Rectal smooth muscle tissue (tissue), 1 donor: ENCODE data around the gene RHOBTB1.

Experiments
- H3K27ac ChIP-seq: one replicate; pipeline ENCODE4 v1.7.0; 2013; ENCODE audit warnings: low read depth, low read length, inconsistent platforms
- H3K27me3 ChIP-seq: one replicate; pipeline ENCODE4 v1.7.0; 2013; ENCODE audit warnings: low read length; ENCODE audit not compliant: control insufficient read depth, insufficient read depth
- H3K36me3 ChIP-seq: one replicate; pipeline ENCODE4 v1.7.0; 2013; ENCODE audit warnings: low read length; ENCODE audit not compliant: control insufficient read depth, insufficient read depth
- H3K4me1 ChIP-seq: one replicate; pipeline ENCODE4 v1.7.0; 2013; ENCODE audit warnings: low read length; ENCODE audit not compliant: control insufficient read depth, insufficient read depth
- H3K4me3 ChIP-seq: one replicate; pipeline ENCODE4 v1.7.0; 2013; ENCODE audit warnings: low read length
- H3K9ac ChIP-seq: one replicate; pipeline ENCODE4 v1.7.0; 2013; ENCODE audit warnings: low read length

RHOBTB1 gene

DNA sequence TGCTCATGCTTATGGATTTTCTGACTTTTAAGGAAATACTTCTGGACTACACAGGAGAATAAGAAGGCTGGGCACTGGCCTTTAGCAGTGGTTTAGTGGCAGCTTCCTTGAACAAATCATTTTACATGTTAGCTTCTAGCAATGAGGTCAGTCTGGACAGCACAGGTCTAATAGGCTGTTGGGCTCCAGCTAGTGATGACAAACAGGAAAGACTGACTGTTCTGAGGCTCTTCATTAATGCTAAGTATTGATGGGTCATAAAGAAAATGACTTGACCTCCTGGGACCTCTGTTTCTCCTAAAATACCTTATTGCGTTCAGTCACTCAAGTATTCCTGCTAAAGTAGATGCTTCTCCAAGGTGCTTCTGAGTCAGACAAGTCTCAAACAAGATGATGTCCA lies 4.9 kb upstream of the RHOBTB1 start:
- Histone ChIP-seq H3K4me3 (no peak overlapping the region), H3K4me1 (peaks cover 3% of the 10 kb centered on the region), H3K9ac (no peak overlapping the region), H3K36me3 (no peaks in the 10 kb centered on the region), H3K27me3 (no peaks in the 10 kb centered on the region), H3K27ac (no peak overlapping the region)

DNA sequence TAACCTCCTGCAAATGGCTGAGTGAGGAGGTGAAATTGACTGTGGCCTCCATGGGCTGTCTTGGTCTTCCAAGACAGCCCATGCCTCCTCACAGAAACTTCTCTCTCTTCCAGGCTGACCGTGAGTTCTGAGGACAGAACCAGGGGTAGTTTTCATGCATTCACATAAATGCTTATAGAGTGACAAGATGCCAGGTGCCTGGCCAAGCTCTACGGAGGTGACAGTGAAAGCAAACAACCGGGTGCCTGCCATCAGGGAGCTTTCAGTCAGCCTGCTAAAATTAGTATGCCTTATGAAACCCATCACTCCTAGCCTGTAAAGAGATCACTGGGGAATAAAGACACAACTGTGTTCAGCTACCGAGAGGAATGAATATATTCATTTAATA lies 919 bp upstream of the RHOBTB1 start:
- H3K4me3 ChIP-seq = peak overlapping the region; percentile 81
- H3K36me3 ChIP-seq = no peaks in the 10 kb centered on the region
- peaks cover 9% of the 10 kb centered on the region for H3K4me1 ChIP-seq
- peak overlapping the region; percentile 95 for H3K27ac ChIP-seq
- peak overlapping the region; percentile 66 for H3K9ac ChIP-seq
- H3K27me3 ChIP-seq = no peaks in the 10 kb centered on the region

DNA sequence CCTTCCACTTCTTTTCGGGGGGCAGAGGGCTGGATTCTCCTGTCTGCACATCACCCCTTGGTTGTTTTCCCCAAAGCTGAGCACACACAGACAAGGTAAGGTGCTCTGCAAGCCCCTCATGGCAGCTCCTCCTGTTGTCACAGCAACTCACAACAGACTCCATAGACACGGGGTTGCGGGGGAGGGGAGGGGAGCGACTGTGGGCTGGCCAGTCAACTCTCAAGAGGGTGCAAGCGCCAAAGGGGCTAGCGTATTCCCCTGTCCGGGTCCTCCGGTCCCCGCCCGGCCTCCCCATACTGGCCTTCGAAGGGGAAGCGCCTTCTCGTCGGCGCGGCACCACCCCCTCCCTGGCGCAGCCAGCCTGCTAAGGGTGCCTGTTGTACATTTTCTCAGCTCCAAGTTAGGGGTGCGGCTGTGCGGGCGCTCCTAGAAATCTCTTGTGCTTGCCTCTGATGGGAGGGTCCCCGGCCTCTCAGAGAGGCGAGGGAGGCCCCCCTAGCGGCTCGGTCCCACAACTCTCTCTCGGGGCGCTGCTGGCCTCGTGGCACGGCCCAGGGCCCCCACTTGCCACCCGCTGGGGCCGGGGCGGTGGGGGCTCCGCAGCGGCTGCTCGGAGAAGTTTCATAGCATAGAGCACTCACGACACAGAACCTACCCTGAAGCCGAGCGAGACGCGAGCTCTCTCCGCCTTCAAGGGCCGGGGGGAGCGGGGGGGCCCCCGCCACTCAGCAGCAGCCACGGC lies 498 bp downstream of the RHOBTB1 start:
- H3K27ac ChIP-seq = peak overlapping the region; percentile 95
- no peaks in the 10 kb centered on the region for H3K27me3 ChIP-seq
- peak overlapping the region; percentile 93 for H3K9ac ChIP-seq
- no peaks in the 10 kb centered on the region for H3K36me3 ChIP-seq
- peaks cover 12% of the 10 kb centered on the region for H3K4me1 ChIP-seq
- H3K4me3 ChIP-seq = peak overlapping the region; percentile 81

- Histone ChIP-seq H3K27me3 (no peaks in the 10 kb centered on the region), H3K9ac (peak overlapping the region; percentile 93), H3K36me3 (no peaks in the 10 kb centered on the region), H3K4me3 (peak overlapping the region; percentile 81), H3K4me1 (peaks cover 18% of the 10 kb centered on the region), H3K27ac (peak overlapping the region; percentile 95)
These were observed 1.1 kb downstream of the RHOBTB1 start for GRCh38 chr10:60942788-60943315.

DNA sequence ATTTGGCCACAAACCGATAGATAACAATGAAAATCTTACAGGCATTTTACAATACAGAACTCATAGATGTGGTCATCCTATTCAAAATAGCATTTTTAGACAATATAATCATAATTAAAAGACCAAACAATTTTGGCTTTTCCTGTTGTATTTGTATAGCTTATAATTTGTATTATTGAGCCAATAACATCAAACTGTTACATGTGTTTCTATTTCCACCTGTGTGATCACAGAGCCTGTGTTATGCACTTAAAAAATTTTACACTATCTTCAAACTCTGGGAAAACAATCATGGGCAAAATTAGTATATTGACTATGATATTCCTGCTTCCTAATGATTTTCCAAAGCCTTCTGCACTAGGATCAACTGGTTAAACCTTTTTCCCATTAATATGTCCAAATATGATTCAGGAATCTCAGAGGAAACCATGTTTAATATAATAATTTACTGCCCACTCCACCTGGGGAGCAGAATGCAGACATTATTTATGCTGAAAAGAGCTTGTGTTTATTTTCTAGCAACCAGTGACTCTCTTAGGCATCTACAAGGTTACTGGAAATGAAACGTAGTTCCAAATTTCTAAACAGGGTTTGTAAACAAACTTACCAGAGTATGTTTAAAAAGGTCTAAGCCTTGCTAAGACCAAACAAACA lies 1.7 kb downstream of the RHOBTB1 start:
- Histone ChIP-seq H3K4me1 (peaks cover 24% of the 10 kb centered on the region), H3K4me3 (peak overlapping the region; percentile 81), H3K27me3 (no peaks in the 10 kb centered on the region), H3K27ac (peak overlapping the region; percentile 95), H3K36me3 (no peaks in the 10 kb centered on the region), H3K9ac (no peak overlapping the region)

GRCh38 chr10:60940446-60940845 lies 3.5 kb downstream of the RHOBTB1 start:
- H3K27me3 ChIP-seq = no peaks in the 10 kb centered on the region
- no peaks in the 10 kb centered on the region for H3K36me3 ChIP-seq
- H3K9ac ChIP-seq = no peak overlapping the region
- peaks cover 28% of the 10 kb centered on the region for H3K4me1 ChIP-seq
- peak overlapping the region; percentile 50 for H3K27ac ChIP-seq
- no peak overlapping the region for H3K4me3 ChIP-seq

GRCh38 chr10:60937784-60938654 lies 6.0 kb downstream of the RHOBTB1 start:
- H3K4me1 ChIP-seq = peaks cover 24% of the 10 kb centered on the region
- H3K27me3 ChIP-seq = no peaks in the 10 kb centered on the region
- peak overlapping the region; percentile 45 for H3K27ac ChIP-seq
- H3K4me3 ChIP-seq = no peak overlapping the region
- no peak overlapping the region for H3K9ac ChIP-seq
- H3K36me3 ChIP-seq = no peaks in the 10 kb centered on the region

DNA sequence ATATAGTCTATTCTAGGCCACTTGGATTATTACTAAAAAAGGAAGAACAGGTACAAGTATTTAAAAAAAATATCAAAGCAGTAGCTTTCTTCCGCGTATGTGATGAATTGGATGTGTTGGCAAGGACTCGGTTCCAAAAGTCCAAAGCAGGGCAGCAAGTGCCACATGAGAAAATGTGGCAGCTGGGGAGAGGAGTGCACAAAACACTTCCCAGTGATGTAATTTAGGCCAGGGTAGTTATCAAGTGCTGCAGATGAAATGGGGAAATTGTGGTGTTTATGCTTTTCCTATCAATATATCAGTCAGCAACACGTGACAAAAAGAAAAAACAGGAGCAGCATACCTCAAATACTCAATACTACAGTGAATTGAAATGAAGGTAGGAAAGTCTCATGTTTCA lies 7.0 kb downstream of the RHOBTB1 start:
- peaks cover 20% of the 10 kb centered on the region for H3K4me1 ChIP-seq
- H3K9ac ChIP-seq = no peak overlapping the region
- no peaks in the 10 kb centered on the region for H3K27me3 ChIP-seq
- H3K4me3 ChIP-seq = no peak overlapping the region
- H3K27ac ChIP-seq = peak overlapping the region; percentile 18
- H3K36me3 ChIP-seq = no peaks in the 10 kb centered on the region

DNA sequence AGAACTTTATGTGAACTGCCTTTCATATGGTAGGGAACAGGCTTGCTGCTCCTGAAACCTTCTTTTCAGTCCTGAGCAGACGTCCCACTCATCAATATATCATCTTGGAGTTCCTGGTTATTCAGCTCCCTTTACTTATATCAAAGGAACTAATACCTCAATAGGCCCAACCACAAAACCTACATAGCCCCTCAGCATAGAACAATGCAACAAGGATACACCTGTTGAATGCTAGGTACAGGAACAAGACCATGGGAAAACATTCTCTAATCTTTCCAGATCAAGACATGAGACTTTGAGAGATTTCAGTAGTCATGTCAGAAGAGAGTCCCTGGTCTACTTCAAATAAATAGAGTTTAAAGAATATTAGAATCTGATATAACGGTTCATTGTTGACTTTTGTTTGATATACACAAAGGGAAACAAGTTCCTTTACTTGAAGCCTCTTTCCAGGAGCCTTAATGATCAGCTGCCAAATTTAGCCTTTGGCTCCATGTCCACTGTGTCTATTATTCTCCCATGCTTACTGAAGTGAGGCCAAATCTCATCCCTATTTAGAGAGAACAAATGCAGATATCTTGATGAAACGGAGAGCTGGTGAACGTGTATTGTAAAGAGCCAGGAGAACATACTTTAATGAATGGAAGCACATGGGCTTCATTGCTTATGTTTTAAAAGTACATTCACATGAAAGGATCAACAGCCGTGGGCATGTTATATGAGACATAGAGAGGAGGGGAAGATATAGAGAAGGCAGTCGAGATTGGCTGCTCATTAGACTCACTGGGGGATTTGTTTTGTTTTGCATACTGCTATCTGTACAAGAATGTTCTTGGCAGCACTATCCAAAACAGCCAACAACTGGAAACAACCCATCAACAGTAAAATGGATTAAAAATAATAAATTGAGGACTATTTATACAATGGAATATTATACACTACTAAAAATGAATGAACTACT lies 9.5 kb downstream of the RHOBTB1 start:
- H3K4me3 ChIP-seq = no peak overlapping the region
- H3K27me3 ChIP-seq = no peaks in the 10 kb centered on the region
- H3K27ac ChIP-seq = no peak overlapping the region
- H3K9ac ChIP-seq = no peak overlapping the region
- H3K36me3 ChIP-seq = no peaks in the 10 kb centered on the region
- H3K4me1 ChIP-seq = peaks cover 18% of the 10 kb centered on the region

DNA sequence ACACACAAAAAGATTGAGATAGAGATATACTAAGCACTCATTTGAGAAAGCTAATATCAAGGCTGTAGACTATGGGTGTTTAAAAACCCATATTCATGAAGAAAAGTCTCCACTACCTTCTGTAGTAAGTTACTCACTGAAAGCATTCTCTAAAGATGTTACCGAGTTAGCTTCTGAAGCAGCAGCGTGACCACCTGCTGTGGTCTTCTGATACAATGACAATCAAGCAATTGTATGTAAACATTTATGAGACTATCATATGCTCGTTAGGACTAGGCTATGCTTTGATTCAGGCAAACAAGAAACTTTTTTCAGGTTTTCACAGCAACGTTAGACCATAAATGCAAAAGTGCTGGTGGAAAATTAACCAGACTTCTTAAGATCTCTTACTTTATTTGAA lies 11.2 kb downstream of the RHOBTB1 start:
- Histone ChIP-seq H3K4me1 (peaks cover 10% of the 10 kb centered on the region), H3K27me3 (no peaks in the 10 kb centered on the region), H3K27ac (no peak overlapping the region), H3K36me3 (no peaks in the 10 kb centered on the region), H3K9ac (no peak overlapping the region), H3K4me3 (no peak overlapping the region)

- Histone ChIP-seq H3K36me3 (no peaks in the 10 kb centered on the region), H3K9ac (no peak overlapping the region), H3K4me3 (no peak overlapping the region), H3K27ac (no peak overlapping the region), H3K27me3 (no peaks in the 10 kb centered on the region), H3K4me1 (no peaks in the 10 kb centered on the region)
These were observed 13.7 kb downstream of the RHOBTB1 start for GRCh38 chr10:60930237-60930636.
